B cell (primary cell): Measurements from ENCODE around the gene FFAR3. TPM values are rescaled to one million over a fixed set of nuclear protein-coding genes. Genes with fewer than 3 reads are reported as not detected.

Source experiments
- ATAC-seq: fragments of 200-7000 bp; cut with Tn5 transposase; one replicate; pipeline ENCODE4 v1.10.0; 2021; ENCODE audit warnings: low read depth, mild to moderate bottlenecking, moderate number of reproducible peaks, moderate library complexity
- CTCF ChIA-PET: fragments of 350-600 bp; sonication (Branson Sonifier 250); formaldehyde crosslinking; loops from one replicate; lab custom pipeline; 2021; ENCODE audit warnings: antibody characterized with exemption, inconsistent platforms; lab: Charles Lee
- POLR2A ChIA-PET: fragments of 350-600 bp; sonication (Branson Sonifier 250); formaldehyde crosslinking; loops from one replicate; lab custom pipeline; 2021; ENCODE audit warnings: antibody characterized with exemption; lab: Charles Lee
- DNase-seq: peaks from one replicate; pipeline ENCODE4 v3.0.0; 2013
- H2AFZ ChIP-seq: 2 replicates; pipeline ENCODE4 v1.6.1; 2012; ENCODE audit warnings: mild to moderate bottlenecking, low read depth, low read length; ENCODE audit not compliant: insufficient read depth, poor library complexity, severe bottlenecking
- H3K27ac ChIP-seq, 2 donors: 1 replicate in 1 of 2; 2 replicates in 1 of 2; pipeline ENCODE4 v1.5.1; 2012 to 2013; ENCODE audit warnings: low read length in 2 of 2, mild to moderate bottlenecking in 2 of 2, moderate library complexity in 1 of 2
- H3K27me3 ChIP-seq, 4 experiments: fragments of 200-600 bp in 1 of 4; sonication (generic) in 1 of 4; replicated peaks in 1 of 4; 1 replicate in 2 of 4; 2 replicates in 2 of 4; pipeline versions ENCODE4 v1.6.1 to v1.7.0; 2013 to 2016; ENCODE audit warnings: low read length in 3 of 4, mild to moderate bottlenecking in 2 of 4, mixed read lengths in 1 of 4, moderate library complexity in 1 of 4; ENCODE audit not compliant: insufficient read depth in 4 of 4, control insufficient read depth in 3 of 4; ENCODE audit errors: control extremely low read depth in 1 of 4
- H3K36me3 ChIP-seq, 2 experiments: replicated peaks in 1 of 2; 1 replicate in 1 of 2; 2 replicates in 1 of 2; pipeline versions ENCODE4 v1.6.1 to v1.7.1; 2013; ENCODE audit warnings: low read length in 1 of 2; ENCODE audit not compliant: insufficient read depth in 2 of 2, control insufficient read depth in 1 of 2; ENCODE audit errors: control extremely low read depth in 1 of 2, extremely low read depth in 1 of 2
- H3K4me1 ChIP-seq, 2 donors: fragments of 200-600 bp in 1 of 2; sonication (generic) in 1 of 2; 1 replicate in 1 of 2; 2 replicates in 1 of 2; pipeline versions ENCODE4 v1.5.1 to v1.6.1; 2013 to 2017; ENCODE audit warnings: low read length in 2 of 2; ENCODE audit not compliant: control insufficient read depth in 2 of 2, insufficient read depth in 2 of 2
- H3K4me2 ChIP-seq: replicated peaks from 2 replicates; pipeline ENCODE3; 2012; ENCODE audit warnings: mild to moderate bottlenecking, low read depth, low read length; ENCODE audit not compliant: poor library complexity, severe bottlenecking
- H3K4me3 ChIP-seq, 5 experiments: fragments of 200-600 bp in 1 of 5; sonication (generic) in 1 of 5; 1 replicate in 3 of 5; 2 replicates in 2 of 5; pipeline versions ENCODE4 v1.5.1 to v1.7.0; 2011 to 2016; ENCODE audit warnings: low read length in 4 of 5, mild to moderate bottlenecking in 4 of 5, low read depth in 2 of 5, control low read depth in 1 of 5, moderate library complexity in 1 of 5; ENCODE audit not compliant: insufficient read depth in 1 of 5; ENCODE audit errors: control extremely low read depth in 1 of 5, extremely low read depth in 1 of 5
- H3K79me2 ChIP-seq: fragments of 200-600 bp; sonication (generic); one replicate; pipeline ENCODE4 v1.6.0; 2016; ENCODE audit warnings: low read length; ENCODE audit not compliant: control insufficient read depth, insufficient read depth
- H3K9ac ChIP-seq: fragments of 200-600 bp; sonication (generic); 2 replicates; pipeline ENCODE4 v1.6.1; 2017; ENCODE audit warnings: mild to moderate bottlenecking, low read length, moderate library complexity
- H3K9me3 ChIP-seq, 3 donors: one replicate each; pipeline versions ENCODE4 v1.6.1 to v1.7.1; 2013; ENCODE audit warnings: low read length in 2 of 3; ENCODE audit not compliant: control insufficient read depth in 2 of 3, insufficient read depth in 1 of 3; ENCODE audit errors: control extremely low read depth in 1 of 3
- H4K20me1 ChIP-seq: 2 replicates; pipeline ENCODE4 v1.6.0; 2012; ENCODE audit warnings: mild to moderate bottlenecking, low read length; ENCODE audit not compliant: insufficient read depth, control insufficient read depth, poor library complexity, severe bottlenecking
- H3K27ac Mint-ChIP-seq: one replicate; pipeline ENCODE4 v1.8.0; 2021; ENCODE audit warnings: mixed read lengths
- H3K27me3 Mint-ChIP-seq: one replicate; pipeline ENCODE4 v1.8.0; 2021; ENCODE audit warnings: mixed read lengths
- H3K4me1 Mint-ChIP-seq: one replicate; pipeline ENCODE4 v1.8.0; 2021; ENCODE audit warnings: mixed read lengths
- H3K4me3 Mint-ChIP-seq: one replicate; pipeline ENCODE4 v1.8.0; 2021; ENCODE audit warnings: mixed read lengths
- H3K9me3 Mint-ChIP-seq: one replicate; pipeline ENCODE4 v1.8.0; 2022; ENCODE audit warnings: mixed read lengths; ENCODE audit not compliant: insufficient read depth
- EZH2 ChIP-seq: IDR thresholded peaks from 2 replicates; pipeline ENCODE4 v1.6.1; 2012; ENCODE audit warnings: borderline replicate concordance, low read depth, mild to moderate bottlenecking, moderate library complexity, low read length; ENCODE audit not compliant: insufficient read depth, poor library complexity, severe bottlenecking
- WGBS: methylation state at CpG from one replicate; pipeline ENCODE4 v1.1.5; 2013; ENCODE audit warnings: missing lambda C conversion rate; ENCODE audit not compliant: insufficient coverage; 5-methylcytosine and 5-hydroxymethylcytosine counted together
- intact Hi-C: fragments of 100-400 bp; cut with micrococcal nuclease; formaldehyde crosslinking; loops from one replicate; pipeline ENCODE4 v1.10.0; 2022
- polyA plus RNA-seq: library from polyadenylated mRNA; depleted of rRNA; stranded (reverse); fragments of >200 nt; gene quantifications from 2 replicates; pipeline ENCODE4 v1.2.3, GENCODE V29; 2012
- total RNA-seq, 2 donors: library from RNA; stranded (reverse); fragments of 120-200 nt in 1 of 2; gene quantifications; 1 replicate in 1 of 2; 2 replicates in 1 of 2; pipeline versions ENCODE4 v1.2.3 to v1.2.4, GENCODE V29; 2013 to 2022
- TF ChIP-seq, protein P1 (sequence below): fragments of 200-600 bp; IDR thresholded peaks from one replicate; pipeline ENCODE4 v1.8.0; 2022; ENCODE audit warnings: antibody characterized with exemption, mild to moderate bottlenecking

FFAR3 gene
- total and polyA plus RNA-seq, 2 donors (not counting 1 experiment from before 2014, with no cell fraction given), result 0.63 TPM; not detected in 1

DNA sequence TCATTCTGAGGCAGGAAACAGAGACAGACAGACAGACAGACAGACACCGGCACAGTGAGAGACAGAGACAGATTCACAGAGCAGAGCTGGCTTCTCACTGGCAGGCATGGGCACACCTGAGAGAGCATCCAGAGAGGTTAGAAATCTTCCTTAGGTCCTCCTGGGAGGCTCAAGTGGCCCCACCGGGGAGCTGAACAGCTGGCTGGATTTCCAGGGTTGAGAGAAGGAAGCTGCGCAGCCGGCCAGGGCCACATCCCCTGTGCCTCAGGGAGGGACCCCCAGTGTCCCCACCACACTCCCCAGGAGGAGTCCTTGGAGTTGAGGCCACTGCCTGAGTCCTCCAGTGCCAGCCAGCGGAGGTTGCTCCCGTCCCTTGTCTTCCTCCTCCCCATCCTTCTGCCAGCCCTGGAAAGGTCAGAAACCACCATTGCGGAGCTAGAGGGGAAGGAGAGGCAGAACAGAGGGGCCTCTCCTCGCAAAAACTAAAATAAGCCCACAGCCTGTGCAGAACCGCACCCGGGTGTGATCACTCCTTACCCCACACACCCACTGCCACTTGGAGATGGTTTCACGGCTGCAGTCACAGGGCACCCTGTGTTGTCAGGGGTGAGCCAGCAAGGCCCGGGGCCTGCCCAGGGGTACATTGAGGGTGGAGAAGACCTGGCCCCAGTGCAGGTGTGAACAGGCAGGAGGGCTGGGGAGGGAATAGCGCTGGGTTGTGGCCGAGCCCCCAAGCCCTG, 4.2 kb downstream of the FFAR3 start:
- Mint-ChIP-seq H3K27ac (no peak overlapping the region), H3K9me3 (no peaks in the 10 kb centered on the region), H3K4me1 (peaks cover 2% of the 10 kb centered on the region), H3K27me3 (peaks cover 13% of the 10 kb centered on the region), H3K4me3 (no peak overlapping the region)
- CTCF ChIA-PET, result no interaction called here
- Histone ChIP-seq H2AFZ (no peak overlapping the region), H3K27me3 (peaks cover 0 to 13% (median 0%) of the 10 kb centered on the region in 4 experiments), H3K9me3 (no peaks in the 10 kb centered on the region), H3K9ac (no peak overlapping the region), H3K36me3 (no peaks in the 10 kb centered on the region), H3K79me2 (no peaks in the 10 kb centered on the region), H4K20me1 (no peaks in the 10 kb centered on the region), H3K27ac (no peak overlapping the region), H3K4me3 (no peak overlapping the region), H3K4me1 (no peaks in the 10 kb centered on the region), H3K4me2 (no peak overlapping the region)
- intact Hi-C loops, result no loop called here
- WGBS, result 95% methylated on average over 4 of the region's 14 CpGs
- POLR2A ChIA-PET, result no interaction called here
- ATAC-seq, result no peak
- TF ChIP-seq, protein P1, sequence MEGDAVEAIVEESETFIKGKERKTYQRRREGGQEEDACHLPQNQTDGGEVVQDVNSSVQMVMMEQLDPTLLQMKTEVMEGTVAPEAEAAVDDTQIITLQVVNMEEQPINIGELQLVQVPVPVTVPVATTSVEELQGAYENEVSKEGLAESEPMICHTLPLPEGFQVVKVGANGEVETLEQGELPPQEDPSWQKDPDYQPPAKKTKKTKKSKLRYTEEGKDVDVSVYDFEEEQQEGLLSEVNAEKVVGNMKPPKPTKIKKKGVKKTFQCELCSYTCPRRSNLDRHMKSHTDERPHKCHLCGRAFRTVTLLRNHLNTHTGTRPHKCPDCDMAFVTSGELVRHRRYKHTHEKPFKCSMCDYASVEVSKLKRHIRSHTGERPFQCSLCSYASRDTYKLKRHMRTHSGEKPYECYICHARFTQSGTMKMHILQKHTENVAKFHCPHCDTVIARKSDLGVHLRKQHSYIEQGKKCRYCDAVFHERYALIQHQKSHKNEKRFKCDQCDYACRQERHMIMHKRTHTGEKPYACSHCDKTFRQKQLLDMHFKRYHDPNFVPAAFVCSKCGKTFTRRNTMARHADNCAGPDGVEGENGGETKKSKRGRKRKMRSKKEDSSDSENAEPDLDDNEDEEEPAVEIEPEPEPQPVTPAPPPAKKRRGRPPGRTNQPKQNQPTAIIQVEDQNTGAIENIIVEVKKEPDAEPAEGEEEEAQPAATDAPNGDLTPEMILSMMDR, result no peak
- no peak for TF ChIP-seq EZH2
- DNase-seq, result no peak

- Mint-ChIP-seq H3K4me3 (no peak overlapping the region), H3K27me3 (peaks cover 6% of the 10 kb centered on the region), H3K27ac (no peak overlapping the region), H3K4me1 (peaks cover 1% of the 10 kb centered on the region), H3K9me3 (no peaks in the 10 kb centered on the region)
- TF ChIP-seq, protein P1, result no peak
- TF ChIP-seq EZH2, result no peak
- DNase-seq, result no peak
- H3K9ac ChIP-seq, result no peak overlapping the region
- CTCF ChIA-PET, result no interaction called here
- no peaks in the 10 kb centered on the region for H4K20me1 ChIP-seq
- H3K27me3 ChIP-seq, result peaks cover 0 to 10% (median 0%) of the 10 kb centered on the region in 4 experiments
- no peaks in the 10 kb centered on the region for H3K4me1 ChIP-seq
- no peaks in the 10 kb centered on the region for H3K36me3 ChIP-seq
- no peak overlapping the region for H2AFZ ChIP-seq
- no peak overlapping the region for H3K4me3 ChIP-seq
- no peaks in the 10 kb centered on the region for H3K9me3 ChIP-seq
- WGBS, result 90% methylated on average over 10 of the region's 11 CpGs
- POLR2A ChIA-PET, result no interaction called here
- ATAC-seq, result no peak
- no peaks in the 10 kb centered on the region for H3K79me2 ChIP-seq
- H3K4me2 ChIP-seq, result no peak overlapping the region
- H3K27ac ChIP-seq, result no peak overlapping the region
- intact Hi-C loops, result no loop called here
Measured at GRCh38 chr19:35363001-35363590, 4.8 kb downstream of the FFAR3 start.
